H1 (cell line): Measurements from ENCODE around the gene EDC3. TPM values are rescaled to one million over a fixed set of nuclear protein-coding genes. Genes with fewer than 3 reads are reported as not detected.

Source experiments
- ASH2L ChIP-seq: fragments of 200-600, 300-600 bp; sonication (generic); IDR thresholded peaks from one replicate; pipeline ENCODE4 v1.7.1; 2017; ENCODE audit warnings: low read length
- ATF3 ChIP-seq: IDR thresholded peaks from 2 replicates; pipeline ENCODE4 v1.6.1; 2011; ENCODE audit warnings: low read depth, mild to moderate bottlenecking, low read length; ENCODE audit not compliant: insufficient read depth
- BCL11A ChIP-seq, 2 experiments: IDR thresholded peaks; one replicate each; pipeline ENCODE4 v1.6.1; 2011; ENCODE audit warnings: low read depth in 2 of 2, low read length in 2 of 2, mild to moderate bottlenecking in 2 of 2
- CHD1 ChIP-seq: IDR thresholded peaks from 2 replicates; pipeline ENCODE4 v1.6.1; 2012; ENCODE audit warnings: low read depth, low read length, improper control_type of control experiment
- RNF2 ChIP-seq: fragments of 200-900, 300-1000 bp; sonication (generic); IDR thresholded peaks from 2 replicates; pipeline ENCODE4 v1.7.1; 2016; ENCODE audit warnings: borderline replicate concordance, low read depth, mild to moderate bottlenecking, antibody characterized with exemption, low read length; ENCODE audit not compliant: poor library complexity, severe bottlenecking; ENCODE audit errors: missing control alignments
- TAF1 ChIP-seq: IDR thresholded peaks from 2 replicates; pipeline ENCODE4 v1.6.1; 2011; ENCODE audit warnings: mild to moderate bottlenecking, low read depth, low read length
- polyA plus RNA-seq, 7 experiments: library from polyadenylated mRNA; depleted of rRNA in 3 of 7; stranded (reverse) in 5 of 7; unstranded in 2 of 7; fragments of >200 nt in 5 of 7; fragments of 200-250 nt in 2 of 7; gene quantifications; 1 replicate in 5 of 7; 2 replicates in 1 of 7; 4 replicates in 1 of 7; pipeline versions ENCODE4 v1.2.1 to v1.2.3, GENCODE V29; 2011 to 2013; ENCODE audit warnings: missing spikeins in 2 of 7, mixed read lengths in 2 of 7
- total RNA-seq: library from RNA; stranded (reverse); fragmentation: NEBNext Ultra II Directional; extraction: Animal tissue kit (Norgen Biotek cat#: 25700); gene quantifications from 2 replicates; pipeline ENCODE4 v1.2.1, GENCODE V29; 2021

Gene EDC3
- total and polyA plus RNA-seq, 2 of the 8 experiments (the other 6 are each of a cell fraction or from before 2014, with no cell fraction given) = 45.0 to 50.8 TPM

GRCh38 chr15:74631408-74631807, 64.4 kb downstream of the EDC3 start (continued):
- TF ChIP-seq RNF2 = no peak
- TF ChIP-seq ATF3 = no peak
- TF ChIP-seq BCL11A (IDR thresholded peaks at IDR 0.05; ENCODE audit: low read depth in 2 of 2, low read length in 2 of 2) = no peak
- TF ChIP-seq ASH2L = no peak
- no peak for TF ChIP-seq CHD1
- TF ChIP-seq TAF1 = no peak
